ENCODE data around the gene PIP4K2A.

PIP4K2A gene

GRCh38 chr10:22605168-22605567, 109.2 kb downstream of the PIP4K2A start:
- in situ Hi-C loops (cut with HindIII; ENCODE audit: low sequenced_read_pairs): no loop called here

GRCh38 chr10:22604344-22605126, 109.8 kb downstream of the PIP4K2A start:
- in situ Hi-C loops (cut with HindIII; ENCODE audit: low sequenced_read_pairs): no loop called here

GRCh38 chr10:22603581-22603980, 110.8 kb downstream of the PIP4K2A start:
- in situ Hi-C loops (cut with HindIII; ENCODE audit: low sequenced_read_pairs): no loop called here

GRCh38 chr10:22601618-22602017, 112.8 kb downstream of the PIP4K2A start:
- in situ Hi-C loops (cut with HindIII; ENCODE audit: low sequenced_read_pairs): no loop called here

- in situ Hi-C loops (cut with HindIII; ENCODE audit: low sequenced_read_pairs): loop anchor here (5.0 kb wide), 1 partner anchor 103 kb away; no protein-coding TSS in a partner anchor
Observed at GRCh38 chr10:22599636-22600228, 114.6 kb downstream of the PIP4K2A start.

GRCh38 chr10:22599048-22599561, 115.3 kb downstream of the PIP4K2A start:
- in situ Hi-C loops (cut with HindIII; ENCODE audit: low sequenced_read_pairs): loop anchor here (5.0 kb wide), 1 partner anchor 103 kb away; no protein-coding TSS in a partner anchor

GRCh38 chr10:22598478-22598877, 115.9 kb downstream of the PIP4K2A start:
- in situ Hi-C loops (cut with HindIII; ENCODE audit: low sequenced_read_pairs): loop anchor here (5.0 kb wide), 1 partner anchor 104 kb away; no protein-coding TSS in a partner anchor

GRCh38 chr10:22597138-22597537, 117.2 kb downstream of the PIP4K2A start:
- in situ Hi-C loops (cut with HindIII; ENCODE audit: low sequenced_read_pairs): loop anchor here (5.0 kb wide), 1 partner anchor 105 kb away; no protein-coding TSS in a partner anchor

- in situ Hi-C loops (cut with HindIII; ENCODE audit: low sequenced_read_pairs): no loop called here
Observed at GRCh38 chr10:22593636-22594198, 120.7 kb downstream of the PIP4K2A start.

GRCh38 chr10:22593026-22593425, 121.4 kb downstream of the PIP4K2A start:
- in situ Hi-C loops (cut with HindIII; ENCODE audit: low sequenced_read_pairs): no loop called here

- in situ Hi-C loops (cut with HindIII; ENCODE audit: low sequenced_read_pairs): no loop called here
Observed at GRCh38 chr10:22589851-22590514, 124.4 kb downstream of the PIP4K2A start.

- in situ Hi-C loops (cut with HindIII; ENCODE audit: low sequenced_read_pairs): no loop called here
Observed at GRCh38 chr10:22588462-22588861, 125.9 kb downstream of the PIP4K2A start.

- in situ Hi-C loops (cut with HindIII; ENCODE audit: low sequenced_read_pairs): no loop called here
Observed at GRCh38 chr10:22583683-22584082, 130.7 kb downstream of the PIP4K2A start.

GRCh38 chr10:22581461-22581860, 132.9 kb downstream of the PIP4K2A start:
- in situ Hi-C loops (cut with HindIII; ENCODE audit: low sequenced_read_pairs): no loop called here

GRCh38 chr10:22580711-22581110, 133.7 kb downstream of the PIP4K2A start:
- in situ Hi-C loops (cut with HindIII; ENCODE audit: low sequenced_read_pairs): no loop called here

GRCh38 chr10:22579826-22580225, 134.6 kb downstream of the PIP4K2A start:
- in situ Hi-C loops (cut with HindIII; ENCODE audit: low sequenced_read_pairs): no loop called here

GRCh38 chr10:22573820-22574569, 140.4 kb downstream of the PIP4K2A start:
- in situ Hi-C loops (cut with HindIII; ENCODE audit: low sequenced_read_pairs): loop anchor here (5.0 kb wide), 1 partner anchor 403 kb away; no protein-coding TSS in a partner anchor

- in situ Hi-C loops (cut with HindIII; ENCODE audit: low sequenced_read_pairs): loop anchor here (5.0 kb wide), 1 partner anchor 406 kb away; no protein-coding TSS in a partner anchor
Observed at GRCh38 chr10:22570733-22571430, 143.5 kb downstream of the PIP4K2A start.

GRCh38 chr10:22570234-22570633, 144.1 kb downstream of the PIP4K2A start:
- in situ Hi-C loops (cut with HindIII; ENCODE audit: low sequenced_read_pairs): loop anchor here (5.0 kb wide), 1 partner anchor 407 kb away; no protein-coding TSS in a partner anchor
